HFF-Myc (cell line): ENCODE measurements around the gene RNF138.

Experiments used
- DNase-seq: peaks from one replicate; pipeline ENCODE4 v3.0.0-alpha.2; 2011; ENCODE audit warnings: low read depth; ENCODE audit errors: extremely low read depth
- H3K4me3 ChIP-seq: replicated peaks from 2 replicates; pipeline ENCODE4 v1.5.1; 2011; ENCODE audit warnings: low read depth, mild to moderate bottlenecking, control low read depth, low read length
- CTCF ChIP-seq: IDR thresholded peaks from 2 replicates; pipeline ENCODE4 v1.5.1; 2012; ENCODE audit warnings: mild to moderate bottlenecking, low read depth, low read length, control low read depth; ENCODE audit errors: missing control alignments

Gene RNF138

GRCh38 chr18:32091724-32092421 lies at the start of gene RNF138:
TSS of gene RNF138 (plus strand) at chr18:32091874. CDS start at chr18:32092777, 903 bp downstream.
- peak within 1 kb of the TSS; percentile 88 for H3K4me3 ChIP-seq
- no peak for DNase-seq
- no peak for TF ChIP-seq CTCF

GRCh38 chr18:32042337-32042736 lies 49.3 kb upstream of the RNF138 start:
- H3K4me3 ChIP-seq: no peak overlapping the region
- DNase-seq: no peak
- no peak for TF ChIP-seq CTCF

GRCh38 chr18:32048507-32049091 lies 43.1 kb upstream of the RNF138 start:
- TF ChIP-seq CTCF: no peak
- no peak for DNase-seq
- no peak overlapping the region for H3K4me3 ChIP-seq

GRCh38 chr18:32049393-32050171 lies 42.1 kb upstream of the RNF138 start:
- TF ChIP-seq CTCF: no peak
- H3K4me3 ChIP-seq: no peak overlapping the region
- DNase-seq: no peak

GRCh38 chr18:32056613-32057358 lies 34.9 kb upstream of the RNF138 start:
- H3K4me3 ChIP-seq: no peak overlapping the region
- no peak for TF ChIP-seq CTCF
- no peak for DNase-seq

- no peak for DNase-seq
- H3K4me3 ChIP-seq: no peak overlapping the region
- TF ChIP-seq CTCF: no peak
Measured at GRCh38 chr18:32057624-32058165, 34.0 kb upstream of the RNF138 start.
